Panc1 (cell line): Measurements from ENCODE around the gene POLRMT.

Experiments
- POLR2AphosphoS5 ChIP-seq: IDR thresholded peaks from 2 replicates; pipeline ENCODE4 v1.6.1; 2012; ENCODE audit warnings: mild to moderate bottlenecking, low read depth, low read length, moderate library complexity
- REST ChIP-seq, 2 experiments: IDR thresholded peaks; 2 replicates each; pipeline ENCODE4 v1.6.1; 2011 to 2012; ENCODE audit warnings: low read depth in 2 of 2, control low read depth in 1 of 2, low read length in 1 of 2, mild to moderate bottlenecking in 1 of 2, moderate library complexity in 1 of 2; ENCODE audit not compliant: insufficient read depth in 1 of 2
- SIN3A ChIP-seq: IDR thresholded peaks from 2 replicates; pipeline ENCODE4 v1.6.1; 2012; ENCODE audit warnings: low read depth, mild to moderate bottlenecking, low read length, moderate library complexity, borderline replicate concordance; ENCODE audit not compliant: insufficient read depth
- TCF7L2 ChIP-seq: IDR thresholded peaks from 2 replicates; pipeline ENCODE4 v1.6.1; 2011; ENCODE audit warnings: mild to moderate bottlenecking, low read depth, low read length, inconsistent platforms
- TF ChIP-seq, protein P1 (sequence below): fragments of 450-650 bp; IDR thresholded peaks from 2 replicates; pipeline ENCODE4 v1.5.1; 2017; ENCODE audit warnings: mild to moderate bottlenecking

DNA sequence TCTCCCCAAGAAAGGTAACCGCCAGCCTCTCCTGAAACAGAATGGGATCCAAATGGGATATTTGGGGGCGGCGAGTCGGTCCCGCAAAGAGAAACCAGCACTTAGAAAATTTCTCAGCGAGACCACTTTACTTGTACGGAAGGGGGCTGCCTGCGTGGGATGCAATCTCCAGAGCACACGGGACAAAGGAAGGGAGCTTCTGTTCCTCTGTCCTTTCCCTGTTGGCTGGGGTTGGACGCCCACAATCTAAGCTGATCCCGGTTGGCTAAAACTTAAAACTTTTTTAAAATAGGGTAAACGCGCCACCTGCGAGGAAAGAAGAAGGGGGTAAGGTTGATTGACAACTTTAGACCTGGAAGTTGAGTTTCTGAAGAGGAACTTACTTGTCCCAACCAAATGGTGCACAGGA lies 61.8 kb downstream of the POLRMT start:
- TF ChIP-seq, protein P1, sequence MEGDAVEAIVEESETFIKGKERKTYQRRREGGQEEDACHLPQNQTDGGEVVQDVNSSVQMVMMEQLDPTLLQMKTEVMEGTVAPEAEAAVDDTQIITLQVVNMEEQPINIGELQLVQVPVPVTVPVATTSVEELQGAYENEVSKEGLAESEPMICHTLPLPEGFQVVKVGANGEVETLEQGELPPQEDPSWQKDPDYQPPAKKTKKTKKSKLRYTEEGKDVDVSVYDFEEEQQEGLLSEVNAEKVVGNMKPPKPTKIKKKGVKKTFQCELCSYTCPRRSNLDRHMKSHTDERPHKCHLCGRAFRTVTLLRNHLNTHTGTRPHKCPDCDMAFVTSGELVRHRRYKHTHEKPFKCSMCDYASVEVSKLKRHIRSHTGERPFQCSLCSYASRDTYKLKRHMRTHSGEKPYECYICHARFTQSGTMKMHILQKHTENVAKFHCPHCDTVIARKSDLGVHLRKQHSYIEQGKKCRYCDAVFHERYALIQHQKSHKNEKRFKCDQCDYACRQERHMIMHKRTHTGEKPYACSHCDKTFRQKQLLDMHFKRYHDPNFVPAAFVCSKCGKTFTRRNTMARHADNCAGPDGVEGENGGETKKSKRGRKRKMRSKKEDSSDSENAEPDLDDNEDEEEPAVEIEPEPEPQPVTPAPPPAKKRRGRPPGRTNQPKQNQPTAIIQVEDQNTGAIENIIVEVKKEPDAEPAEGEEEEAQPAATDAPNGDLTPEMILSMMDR: no peak
- TF ChIP-seq POLR2AphosphoS5: peak; percentile 2; the same call in 1 of the 2 replicates
- TF ChIP-seq TCF7L2: no peak
- no peak for TF ChIP-seq REST (IDR thresholded peaks at IDR 0.05; ENCODE audit: insufficient read depth in 1 of 2, low read depth in 2 of 2, low read length in 1 of 2)
- no peak for TF ChIP-seq SIN3A
